Keratinocyte (primary cell): ENCODE data around the gene AK1. TPM values are rescaled to one million over a fixed set of nuclear protein-coding genes. Genes with fewer than 3 reads are reported as not detected.

ENCODE experiments used
- DNase-seq: peaks from one replicate; pipeline ENCODE4 v3.0.0-alpha.2; 2011; ENCODE audit warnings: low read depth, missing footprints, low spot score
- FAIRE-seq: peaks from 2 replicates; lab custom pipeline; 2011; peaks lifted over from hg19 to GRCh38; lab: Jason Lieb, UNC
- H2AFZ ChIP-seq: 2 replicates; pipeline ENCODE4 v1.6.0; 2012; ENCODE audit warnings: low read length, control low read depth, inconsistent platforms; ENCODE audit not compliant: control insufficient read depth
- H3K27ac ChIP-seq: 2 replicates; pipeline ENCODE4 v1.5.1; 2011; ENCODE audit warnings: low read length; ENCODE audit not compliant: control insufficient read depth, insufficient read depth
- H3K27me3 ChIP-seq: 3 replicates; pipeline ENCODE4 v1.6.0; 2011; ENCODE audit warnings: low read length; ENCODE audit not compliant: control insufficient read depth, insufficient read depth; ENCODE audit errors: extremely low read depth
- H3K36me3 ChIP-seq, 2 experiments: 2 replicates in 1 of 2; 3 replicates in 1 of 2; pipeline ENCODE4 v1.5.1; 2011; ENCODE audit warnings: low read length in 2 of 2, mild to moderate bottlenecking in 1 of 2; ENCODE audit not compliant: control insufficient read depth in 2 of 2, insufficient read depth in 2 of 2; ENCODE audit errors: extremely low read depth in 1 of 2
- H3K4me1 ChIP-seq: 3 replicates; pipeline ENCODE4 v1.5.1; 2011; ENCODE audit warnings: low read length; ENCODE audit not compliant: control insufficient read depth, insufficient read depth; ENCODE audit errors: extremely low read depth
- H3K4me2 ChIP-seq: 3 replicates; pipeline ENCODE4 v1.6.0; 2011; ENCODE audit warnings: low read depth, low read length; ENCODE audit not compliant: control insufficient read depth, insufficient read depth; ENCODE audit errors: extremely low read depth
- H3K4me3 ChIP-seq, 3 experiments: fragments of 200-600 bp in 1 of 3; sonication (generic) in 1 of 3; 2 replicates in 2 of 3; 3 replicates in 1 of 3; pipeline ENCODE4 v1.5.1; 2011 to 2016; ENCODE audit warnings: low read length in 3 of 3, mild to moderate bottlenecking in 3 of 3, control low read depth in 2 of 3, inconsistent platforms in 1 of 3, low read depth in 1 of 3, mixed read lengths in 1 of 3, mixed run types in 1 of 3, moderate library complexity in 1 of 3; ENCODE audit not compliant: control insufficient read depth in 2 of 3, insufficient read depth in 2 of 3; ENCODE audit errors: extremely low read depth in 1 of 3
- H3K79me2 ChIP-seq: 2 replicates; pipeline ENCODE4 v1.6.0; 2012; ENCODE audit warnings: low read length; ENCODE audit not compliant: control insufficient read depth, insufficient read depth
- H3K9ac ChIP-seq: 3 replicates; pipeline ENCODE4 v1.6.0; 2011; ENCODE audit warnings: low read length; ENCODE audit not compliant: control insufficient read depth, insufficient read depth; ENCODE audit errors: extremely low read depth
- H3K9me1 ChIP-seq: 3 replicates; pipeline ENCODE4 v1.6.0; 2011; ENCODE audit warnings: low read length; ENCODE audit not compliant: control insufficient read depth, insufficient read depth; ENCODE audit errors: extremely low read depth
- H3K9me3 ChIP-seq: 2 replicates; pipeline ENCODE4 v1.5.1; 2012; ENCODE audit warnings: low read depth, low read length; ENCODE audit not compliant: control insufficient read depth
- H4K20me1 ChIP-seq: 3 replicates; pipeline ENCODE4 v1.6.0; 2011; ENCODE audit warnings: low read length; ENCODE audit not compliant: control insufficient read depth, insufficient read depth; ENCODE audit errors: extremely low read depth
- CTCF ChIP-seq, 3 experiments: IDR thresholded peaks in 1 of 3; conservative IDR thresholded peaks in 1 of 3; optimal IDR thresholded peaks in 1 of 3; 2 replicates in 2 of 3; 3 replicates in 1 of 3; pipeline versions ENCODE3 to v1.5.1; 2011; ENCODE audit warnings: low read length in 3 of 3, mild to moderate bottlenecking in 3 of 3, moderate library complexity in 2 of 3, control low read depth in 1 of 3, inconsistent platforms in 1 of 3; ENCODE audit not compliant: insufficient read depth in 2 of 3; ENCODE audit errors: extremely low read depth in 1 of 3
- EZH2 ChIP-seq: IDR thresholded peaks from one replicate; pipeline ENCODE4 v1.6.1; 2012; ENCODE audit warnings: inconsistent platforms, mild to moderate bottlenecking, low read length, moderate library complexity
- dilution Hi-C: fragments of 300-500 bp; cut with MboI; formaldehyde crosslinking; loops from one replicate; pipeline ENCODE4 v1.7.0; 2020; ENCODE audit warnings: low sequenced_read_pairs; ENCODE audit not compliant: extremely low pct_ligation_motif_present
- polyA plus RNA-seq, 5 experiments: library from polyadenylated mRNA; depleted of rRNA in 3 of 5; stranded (reverse) in 3 of 5; stranded (forward) in 1 of 5; unstranded in 1 of 5; fragments of >200 nt; gene quantifications; 1 replicate in 1 of 5; 2 replicates in 3 of 5; 3 replicates in 1 of 5; pipeline versions ENCODE4 v1.2.1 to v1.2.3, GENCODE V29; 2011 to 2012; ENCODE audit warnings: missing spikeins in 2 of 5, low read depth in 1 of 5, low replicate concordance in 1 of 5

The AK1 gene
- polyA plus RNA-seq, 1 donor (not counting 4 experiments of a cell fraction or from before 2014, with no cell fraction given): 40.2 TPM

- no peak for FAIRE-seq
- TF ChIP-seq EZH2 (no peak), CTCF (optimal IDR thresholded peaks at IDR 0.05 in 1 of 3, IDR thresholded peaks at IDR 0.05 in 1 of 3, conservative IDR thresholded peaks at IDR 0.05 in 1 of 3; ENCODE audit: extremely low read depth in 1 of 3, insufficient read depth in 2 of 3, low read length in 3 of 3) (no peak)
Observed at GRCh38 chr9:127912296-127912695, 34.8 kb upstream of the AK1 start.

GRCh38 chr9:127910613-127911205 lies 33.2 kb upstream of the AK1 start:
- Histone ChIP-seq H3K27me3 (no peaks in the 10 kb centered on the region), H3K9me3 (no peaks in the 10 kb centered on the region), H4K20me1 (no peaks in the 10 kb centered on the region), H3K9ac (no peak overlapping the region), H3K9me1 (no peaks in the 10 kb centered on the region), H3K4me3 (no peak overlapping the region), H3K27ac (no peak overlapping the region), H3K4me2 (no peak overlapping the region), H3K36me3 (peaks cover 0 to 4% of the 10 kb centered on the region in 2 experiments), H3K79me2 (no peaks in the 10 kb centered on the region), H3K4me1 (no peaks in the 10 kb centered on the region), H2AFZ (no peak overlapping the region)
- no peak for FAIRE-seq
- TF ChIP-seq CTCF (optimal IDR thresholded peaks at IDR 0.05 in 1 of 3, IDR thresholded peaks at IDR 0.05 in 1 of 3, conservative IDR thresholded peaks at IDR 0.05 in 1 of 3; ENCODE audit: extremely low read depth in 1 of 3, insufficient read depth in 2 of 3, low read length in 3 of 3) (peak in 2 of 3 experiments; percentile 29 to 39), EZH2 (no peak)
- no peak for DNase-seq
- dilution Hi-C loops: no loop called here

More at GRCh38 chr9:127912296-127912695, 34.8 kb upstream of the AK1 start:
- H3K9me1 ChIP-seq: no peaks in the 10 kb centered on the region
- no peak overlapping the region for H2AFZ ChIP-seq
- peaks cover 0 to 4% of the 10 kb centered on the region in 2 experiments for H3K36me3 ChIP-seq
- no peak overlapping the region for H3K4me2 ChIP-seq
- no peak overlapping the region for H3K27ac ChIP-seq
- H3K27me3 ChIP-seq: no peaks in the 10 kb centered on the region
- H3K4me3 ChIP-seq: no peak overlapping the region
- no peaks in the 10 kb centered on the region for H3K9me3 ChIP-seq
- H4K20me1 ChIP-seq: no peaks in the 10 kb centered on the region
- dilution Hi-C loops: no loop called here
- H3K9ac ChIP-seq: no peak overlapping the region
- peaks cover 2% of the 10 kb centered on the region for H3K4me1 ChIP-seq
- DNase-seq: no peak
- no peaks in the 10 kb centered on the region for H3K79me2 ChIP-seq
